ENCODE data around the gene FAM241A. TPM values are rescaled to one million over a fixed set of nuclear protein-coding genes. Genes with fewer than 3 reads are reported as not detected.
"Not testable (repeated sequence)": the region's sequence is repeated elsewhere in the genome, so short reads cannot be mapped to it uniquely, and the experiment has no call there.

FAM241A gene
- total and polyA plus RNA-seq, 2 donors (not counting 1 experiment from before 2014, with no cell fraction given), result 0.43 to 0.79 TPM

GRCh38 chr4:112156112-112156511 is 10.9 kb downstream of the FAM241A start:
- DNase-seq (no peak), ATAC-seq (ENCODE audit: low read depth) (no peak)
- peaks cover 0 to 4% (median 0%) of the 10 kb centered on the region in 3 donors for H3K9me3 ChIP-seq (ENCODE audit: control extremely low read depth in 1 of 3, control insufficient read depth in 2 of 3, insufficient read depth in 1 of 3, low read length in 2 of 3)
- ChIA-PET POLR2A (no interaction called here), CTCF (no interaction called here)
- H3K79me2 ChIP-seq (ENCODE audit: control insufficient read depth, insufficient read depth, low read length), result peaks cover 7% of the 10 kb centered on the region
- no peak overlapping the region for H3K4me3 ChIP-seq (ENCODE audit: control extremely low read depth in 1 of 5, extremely low read depth in 1 of 5, insufficient read depth in 1 of 5, low read depth in 2 of 5, low read length in 4 of 5)
- H3K36me3 ChIP-seq (replicated peaks in 1 of 2; ENCODE audit: control extremely low read depth in 1 of 2, control insufficient read depth in 1 of 2, extremely low read depth in 1 of 2, insufficient read depth in 2 of 2, low read length in 1 of 2), result no peaks in the 10 kb centered on the region
- H3K9ac ChIP-seq (ENCODE audit: low read length), result no peak overlapping the region
- TF ChIP-seq EZH2 (IDR thresholded peaks at IDR 0.05; ENCODE audit: borderline replicate concordance, insufficient read depth, low read depth, low read length, poor library complexity, severe bottlenecking) (no peak), CTCF (IDR thresholded peaks at IDR 0.05) (no peak)
- no peaks in the 10 kb centered on the region for H3K27me3 ChIP-seq (replicated peaks in 1 of 4; ENCODE audit: control extremely low read depth in 1 of 4, control insufficient read depth in 3 of 4, insufficient read depth in 4 of 4, low read length in 3 of 4)
- intact Hi-C loops (cut with micrococcal nuclease), result no loop called here
- H3K9me3 Mint-ChIP-seq (ENCODE audit: insufficient read depth), result no peaks in the 10 kb centered on the region
- H3K4me3 Mint-ChIP-seq, result no peak overlapping the region
- H2AFZ ChIP-seq (ENCODE audit: insufficient read depth, low read depth, low read length, poor library complexity, severe bottlenecking), result no peak overlapping the region
- peaks cover 0 to 3% of the 10 kb centered on the region in 2 donors for H3K4me1 ChIP-seq (ENCODE audit: control insufficient read depth in 2 of 2, insufficient read depth in 2 of 2, low read length in 2 of 2)
- no peak overlapping the region for H3K27ac Mint-ChIP-seq
- H4K20me1 ChIP-seq (ENCODE audit: control insufficient read depth, insufficient read depth, low read length, poor library complexity, severe bottlenecking), result no peaks in the 10 kb centered on the region
- WGBS (ENCODE audit: insufficient coverage), result no CpG with 5 or more reads among the region's 1 CpG
- peaks cover 3% of the 10 kb centered on the region for H3K4me1 Mint-ChIP-seq
- no peak overlapping the region for H3K27ac ChIP-seq (ENCODE audit: low read length in 2 of 2)
- H3K27me3 Mint-ChIP-seq, result no peaks in the 10 kb centered on the region
- no peak overlapping the region for H3K4me2 ChIP-seq (replicated peaks; ENCODE audit: low read depth, low read length, poor library complexity, severe bottlenecking)

DNA sequence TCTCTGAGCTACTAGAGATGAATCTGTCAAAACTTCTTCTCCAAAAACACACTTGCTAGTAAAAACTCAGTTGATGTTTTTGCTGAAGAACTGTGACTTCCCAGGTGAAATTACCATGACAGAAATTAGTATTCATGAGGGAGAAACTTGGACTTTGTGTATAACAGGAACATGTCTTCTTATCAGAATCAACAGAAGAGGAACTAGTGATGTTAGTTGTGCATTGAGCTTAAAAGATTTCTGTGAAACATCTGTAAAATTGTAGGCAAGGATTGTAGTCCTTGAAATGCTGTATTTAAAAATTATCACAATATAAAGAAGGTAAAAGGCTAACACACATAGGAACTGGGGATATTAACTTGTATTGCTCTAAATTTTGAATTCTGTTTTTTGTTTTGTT is 11.3 kb downstream of the FAM241A start:
- ChIA-PET CTCF (no interaction called here), POLR2A (no interaction called here)
- no peak overlapping the region for H3K27ac ChIP-seq (ENCODE audit: low read length in 2 of 2)
- no peak for DNase-seq
- no peaks in the 10 kb centered on the region for H4K20me1 ChIP-seq (ENCODE audit: control insufficient read depth, insufficient read depth, low read length, poor library complexity, severe bottlenecking)
- H3K9me3 ChIP-seq (ENCODE audit: control extremely low read depth in 1 of 3, control insufficient read depth in 2 of 3, insufficient read depth in 1 of 3, low read length in 2 of 3), result peaks cover 0 to 4% (median 0%) of the 10 kb centered on the region in 3 donors
- H3K36me3 ChIP-seq (replicated peaks in 1 of 2; ENCODE audit: control extremely low read depth in 1 of 2, control insufficient read depth in 1 of 2, extremely low read depth in 1 of 2, insufficient read depth in 2 of 2, low read length in 1 of 2), result no peaks in the 10 kb centered on the region
- H3K4me3 ChIP-seq (ENCODE audit: control extremely low read depth in 1 of 5, extremely low read depth in 1 of 5, insufficient read depth in 1 of 5, low read depth in 2 of 5, low read length in 4 of 5), result no peak overlapping the region
- no peak overlapping the region for H3K4me3 Mint-ChIP-seq
- no peak for ATAC-seq (ENCODE audit: low read depth)
- TF ChIP-seq CTCF (IDR thresholded peaks at IDR 0.05), result no peak
- no peak for TF ChIP-seq EZH2 (IDR thresholded peaks at IDR 0.05; ENCODE audit: borderline replicate concordance, insufficient read depth, low read depth, low read length, poor library complexity, severe bottlenecking)
- H3K79me2 ChIP-seq (ENCODE audit: control insufficient read depth, insufficient read depth, low read length), result peaks cover 3% of the 10 kb centered on the region
- intact Hi-C loops (cut with micrococcal nuclease), result no loop called here
- no peaks in the 10 kb centered on the region for H3K9me3 Mint-ChIP-seq (ENCODE audit: insufficient read depth)
- peaks cover 0 to 3% of the 10 kb centered on the region in 2 donors for H3K4me1 ChIP-seq (ENCODE audit: control insufficient read depth in 2 of 2, insufficient read depth in 2 of 2, low read length in 2 of 2)
- H3K4me1 Mint-ChIP-seq, result peaks cover 3% of the 10 kb centered on the region
- no peak overlapping the region for H3K9ac ChIP-seq (ENCODE audit: low read length)
- no peaks in the 10 kb centered on the region for H3K27me3 Mint-ChIP-seq
- H3K4me2 ChIP-seq (replicated peaks; ENCODE audit: low read depth, low read length, poor library complexity, severe bottlenecking), result no peak overlapping the region
- H3K27ac Mint-ChIP-seq, result no peak overlapping the region
- no peak overlapping the region for H2AFZ ChIP-seq (ENCODE audit: insufficient read depth, low read depth, low read length, poor library complexity, severe bottlenecking)
- no peaks in the 10 kb centered on the region for H3K27me3 ChIP-seq (replicated peaks in 1 of 4; ENCODE audit: control extremely low read depth in 1 of 4, control insufficient read depth in 3 of 4, insufficient read depth in 4 of 4, low read length in 3 of 4)

DNA sequence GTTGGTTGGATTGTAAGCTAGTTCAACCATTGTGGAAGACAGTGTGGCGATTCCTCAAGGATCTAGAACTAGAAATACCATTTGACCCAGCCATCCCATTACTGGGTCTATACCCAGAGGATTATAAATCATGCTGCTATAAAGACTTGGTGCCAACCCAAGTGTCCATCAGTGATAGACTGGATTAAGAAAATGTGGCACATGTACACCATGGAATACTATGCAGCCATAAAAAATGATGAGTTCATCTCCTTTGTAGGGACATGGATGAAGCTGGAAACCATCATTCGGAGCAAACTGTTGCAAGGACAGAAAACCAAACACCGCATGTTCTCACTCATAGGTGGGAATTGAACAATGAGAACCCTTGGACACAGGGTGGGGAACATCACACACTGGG is 18.5 kb downstream of the FAM241A start:
- intact Hi-C loops (cut with micrococcal nuclease); H3K4me3 ChIP-seq (ENCODE audit: control extremely low read depth in 1 of 5, extremely low read depth in 1 of 5, insufficient read depth in 1 of 5, low read depth in 2 of 5, low read length in 4 of 5); H3K9ac ChIP-seq (ENCODE audit: low read length); H3K4me1 ChIP-seq (ENCODE audit: control insufficient read depth in 2 of 2, insufficient read depth in 2 of 2, low read length in 2 of 2); H3K27ac Mint-ChIP-seq; H3K9me3 ChIP-seq (ENCODE audit: control extremely low read depth in 1 of 3, control insufficient read depth in 2 of 3, insufficient read depth in 1 of 3, low read length in 2 of 3); H3K79me2 ChIP-seq (ENCODE audit: control insufficient read depth, insufficient read depth, low read length); H3K27ac ChIP-seq (ENCODE audit: low read length in 2 of 2); H3K27me3 Mint-ChIP-seq; H2AFZ ChIP-seq (ENCODE audit: insufficient read depth, low read depth, low read length, poor library complexity, severe bottlenecking); DNase-seq; H3K4me2 ChIP-seq (replicated peaks; ENCODE audit: low read depth, low read length, poor library complexity, severe bottlenecking); H3K36me3 ChIP-seq (replicated peaks in 1 of 2; ENCODE audit: control extremely low read depth in 1 of 2, control insufficient read depth in 1 of 2, extremely low read depth in 1 of 2, insufficient read depth in 2 of 2, low read length in 1 of 2); H3K4me1 Mint-ChIP-seq; H3K9me3 Mint-ChIP-seq (ENCODE audit: insufficient read depth); H3K27me3 ChIP-seq (replicated peaks in 1 of 4; ENCODE audit: control extremely low read depth in 1 of 4, control insufficient read depth in 3 of 4, insufficient read depth in 4 of 4, low read length in 3 of 4); H3K4me3 Mint-ChIP-seq; ATAC-seq (ENCODE audit: low read depth); H4K20me1 ChIP-seq (ENCODE audit: control insufficient read depth, insufficient read depth, low read length, poor library complexity, severe bottlenecking); CTCF ChIA-PET; POLR2A ChIA-PET: not testable (repeated sequence)
- WGBS (ENCODE audit: insufficient coverage), result 100% methylated on average over 2 of the region's 3 CpGs

Data from B cell (primary cell).